Right atrium auricular region (tissue), 2 donors: ENCODE measurements around the gene N4BP2L2. TPM values are rescaled to one million over a fixed set of nuclear protein-coding genes. Genes with fewer than 3 reads are reported as not detected.

Experiments used
- DNase-seq: peaks from one replicate; pipeline ENCODE4 v3.0.0-alpha.2; 2019; ENCODE audit warnings: low spot score
- H3K27ac ChIP-seq, 2 donors: fragments of 200-600 bp; sonication (generic); 1 replicate in 1 of 2; 2 replicates in 1 of 2; pipeline ENCODE4 v1.5.1; 2016 to 2019
- H3K27me3 ChIP-seq, 2 donors: fragments of 200-600 bp; sonication (generic); one replicate each; pipeline versions ENCODE4 v1.5.1 to v1.6.0; 2017 to 2019
- H3K36me3 ChIP-seq: fragments of 200-600 bp; sonication (generic); one replicate; pipeline ENCODE4 v1.5.1; 2016
- H3K4me1 ChIP-seq, 2 donors: fragments of 200-600 bp; sonication (generic); one replicate each; pipeline versions ENCODE4 v1.5.1 to v1.6.0; 2017 to 2019
- H3K4me3 ChIP-seq, 2 donors: fragments of 200-600 bp; sonication (generic); 1 replicate in 1 of 2; 2 replicates in 1 of 2; pipeline ENCODE4 v1.5.1; 2017 to 2019; ENCODE audit warnings: mild to moderate bottlenecking in 1 of 2, moderate library complexity in 1 of 2
- H3K9me3 ChIP-seq, 2 donors: fragments of 200-600 bp; sonication (generic); one replicate each; pipeline ENCODE4 v1.5.1; 2019
- CTCF ChIP-seq, 2 donors: fragments of 200-600 bp; sonication (generic); IDR thresholded peaks; one replicate each; pipeline ENCODE4 v1.5.1; 2019; ENCODE audit warnings: antibody characterized with exemption in 2 of 2
- total RNA-seq, 2 donors: library from RNA; depleted of rRNA; stranded (reverse); fragments of >200 nt; gene quantifications; one replicate each; pipeline ENCODE4 v1.1.0, GENCODE V29; 2016

Gene N4BP2L2
- total RNA-seq, 2 donors from 2014 or later: 92.8 to 97.5 TPM

DNA sequence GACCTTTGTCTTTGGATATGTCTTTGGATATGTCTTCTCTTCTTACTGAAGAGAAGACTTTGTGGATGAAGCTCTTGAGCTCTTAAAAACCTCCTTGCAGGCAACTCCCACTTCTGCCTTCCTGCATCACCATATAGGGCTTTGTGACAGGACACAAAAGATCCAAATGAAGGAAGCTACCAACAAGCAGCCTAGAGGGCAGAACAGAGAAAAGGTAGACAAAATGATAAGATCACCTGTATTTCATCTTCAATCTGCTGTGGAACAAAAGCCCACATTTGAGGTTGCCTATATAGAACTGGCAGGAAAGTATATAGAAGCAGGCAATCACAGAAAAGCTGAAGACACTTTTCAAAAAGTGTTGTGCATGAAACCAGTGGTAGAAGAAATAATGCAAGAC is 153.2 kb downstream of the N4BP2L2 start:
- Histone ChIP-seq H3K27me3 (no peaks in the 10 kb centered on the region), H3K4me3 (no peak overlapping the region), H3K9me3 (no peaks in the 10 kb centered on the region), H3K27ac (no peak overlapping the region), H3K4me1 (no peaks in the 10 kb centered on the region), H3K36me3 (no peaks in the 10 kb centered on the region)
- no peak for DNase-seq
- no peak for TF ChIP-seq CTCF (IDR thresholded peaks at IDR 0.05)

GRCh38 chr13:32384702-32385101 is 153.9 kb downstream of the N4BP2L2 start:
- no peaks in the 10 kb centered on the region for H3K9me3 ChIP-seq
- no peak for DNase-seq
- H3K36me3 ChIP-seq: no peaks in the 10 kb centered on the region
- no peak overlapping the region for H3K4me3 ChIP-seq
- no peaks in the 10 kb centered on the region for H3K4me1 ChIP-seq
- no peak overlapping the region for H3K27ac ChIP-seq
- H3K27me3 ChIP-seq: no peaks in the 10 kb centered on the region
- TF ChIP-seq CTCF (IDR thresholded peaks at IDR 0.05): no peak

- no peak overlapping the region for H3K4me3 ChIP-seq
- no peaks in the 10 kb centered on the region for H3K4me1 ChIP-seq
- H3K27ac ChIP-seq: no peak overlapping the region
- H3K36me3 ChIP-seq: no peaks in the 10 kb centered on the region
- no peaks in the 10 kb centered on the region for H3K9me3 ChIP-seq
- no peak for DNase-seq
- no peaks in the 10 kb centered on the region for H3K27me3 ChIP-seq
- TF ChIP-seq CTCF (IDR thresholded peaks at IDR 0.05): no peak
Measured at GRCh38 chr13:32383836-32384618, 154.6 kb downstream of the N4BP2L2 start.

Other genes starting within 250 kb of the N4BP2L2 start
- not detected for gene ZAR1L, start 223.4 kb downstream of the N4BP2L2 start, total RNA-seq
- gene BRCA2, start 223.3 kb downstream of the N4BP2L2 start, total RNA-seq: under 1 TPM; 0.15 to 0.24 TPM
- 1 to 10 TPM; 3.4 to 5.7 TPM for gene N4BP2L1, start 110.7 kb downstream of the N4BP2L2 start, total RNA-seq
- gene PDS5B, start 47.7 kb upstream of the N4BP2L2 start, total RNA-seq: 10 to 100 TPM; 14.7 to 16.2 TPM